Smooth muscle cell of the brain vasculature (primary cell): ENCODE data around the gene MTREX.

Experiments used
- DNase-seq: peaks from one replicate; pipeline ENCODE4 v3.0.0-alpha.2; 2012; ENCODE audit warnings: low read depth, low spot score

The MTREX gene

DNA sequence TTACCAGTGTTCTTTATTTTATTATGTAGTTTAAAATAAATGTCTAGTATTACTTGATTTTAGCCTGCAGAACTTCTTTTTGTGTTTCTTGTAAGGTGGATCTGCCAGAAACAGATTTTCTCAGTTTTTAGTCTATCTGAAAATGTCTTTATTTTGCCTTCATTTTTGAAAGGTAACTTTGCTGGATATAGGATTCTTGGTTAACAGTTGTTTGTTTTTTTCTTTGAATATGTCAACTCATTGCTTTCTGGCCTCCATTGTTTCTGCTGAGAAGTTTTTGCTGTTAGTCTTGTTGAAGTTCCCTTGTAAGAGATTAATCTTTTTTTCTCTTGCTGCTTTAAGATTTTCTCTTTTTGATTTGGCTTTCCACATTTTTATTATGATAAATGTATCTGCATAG lies 75.5 kb downstream of the MTREX start:
- no peak for DNase-seq

- DNase-seq = no peak
Measured at GRCh38 chr5:55384072-55384471, 76.3 kb downstream of the MTREX start.

- no peak for DNase-seq
Measured at GRCh38 chr5:55385227-55385626, 77.4 kb downstream of the MTREX start.

GRCh38 chr5:55385846-55386245 lies 78.1 kb downstream of the MTREX start:
- no peak for DNase-seq

GRCh38 chr5:55386356-55386755 lies 78.6 kb downstream of the MTREX start:
- no peak for DNase-seq

DNA sequence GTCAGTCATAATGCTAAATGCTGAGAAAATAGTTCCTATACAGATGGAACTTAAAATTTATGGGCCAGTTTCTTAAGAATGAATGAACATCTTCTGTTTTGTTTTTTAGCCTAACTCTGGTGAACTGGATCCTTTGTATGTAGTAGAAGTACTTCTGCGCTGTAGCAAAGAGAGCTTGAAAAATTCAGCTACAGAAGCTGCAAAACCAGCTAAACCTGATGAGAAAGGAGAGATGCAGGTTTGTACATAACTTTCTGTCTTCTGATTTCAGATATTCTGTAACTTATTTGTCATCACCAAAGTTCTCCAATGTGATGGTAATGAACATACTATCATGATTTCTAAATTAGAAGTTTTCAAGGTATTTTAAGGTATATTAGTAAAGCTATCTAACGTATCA lies 80.1 kb downstream of the MTREX start:
- no peak for DNase-seq

DNA sequence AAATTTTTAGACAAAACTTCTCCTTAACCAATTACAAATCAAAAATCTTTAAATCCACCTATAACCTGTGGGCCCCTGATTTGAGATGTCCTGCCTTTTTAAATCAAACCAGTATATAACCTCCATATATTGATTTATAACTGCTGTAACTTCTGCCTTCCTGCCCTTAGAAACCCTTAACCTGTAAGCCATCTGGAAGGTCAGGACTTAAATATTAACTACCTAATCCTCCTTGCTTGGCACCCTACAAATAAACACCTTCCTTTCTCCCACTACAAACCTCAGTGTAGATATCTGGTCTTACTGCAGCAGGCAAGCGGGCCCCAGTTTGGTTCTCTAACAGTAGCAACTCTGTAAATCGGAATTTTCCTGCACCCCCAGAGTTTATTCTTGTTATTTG lies 83.9 kb downstream of the MTREX start:
- DNase-seq = no peak

GRCh38 chr5:55392669-55393068 lies 84.9 kb downstream of the MTREX start:
- DNase-seq = no peak

GRCh38 chr5:55393501-55394175 lies 85.8 kb downstream of the MTREX start:
- no peak for DNase-seq

DNA sequence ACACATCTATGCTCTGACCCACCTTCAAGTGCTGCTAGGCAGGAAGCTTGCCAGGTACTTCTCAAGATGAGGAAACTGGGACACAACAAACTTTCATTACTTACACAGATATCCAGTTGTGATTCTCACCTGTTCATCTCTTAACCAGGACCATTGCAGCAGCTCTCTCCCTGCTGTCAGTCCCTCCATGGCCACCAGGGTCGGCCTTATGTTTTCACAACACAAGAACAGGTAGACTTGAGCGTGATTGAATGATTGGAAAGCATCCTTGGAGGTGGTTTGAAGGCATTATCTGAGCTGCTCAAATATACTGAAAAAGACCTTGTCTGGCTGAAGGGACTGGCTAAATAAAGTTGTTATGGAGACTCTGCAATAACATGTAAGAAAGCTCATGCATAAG lies 94.4 kb downstream of the MTREX start:
- DNase-seq = no peak

GRCh38 chr5:55406292-55406691 lies 98.5 kb downstream of the MTREX start:
- no peak for DNase-seq

DNA sequence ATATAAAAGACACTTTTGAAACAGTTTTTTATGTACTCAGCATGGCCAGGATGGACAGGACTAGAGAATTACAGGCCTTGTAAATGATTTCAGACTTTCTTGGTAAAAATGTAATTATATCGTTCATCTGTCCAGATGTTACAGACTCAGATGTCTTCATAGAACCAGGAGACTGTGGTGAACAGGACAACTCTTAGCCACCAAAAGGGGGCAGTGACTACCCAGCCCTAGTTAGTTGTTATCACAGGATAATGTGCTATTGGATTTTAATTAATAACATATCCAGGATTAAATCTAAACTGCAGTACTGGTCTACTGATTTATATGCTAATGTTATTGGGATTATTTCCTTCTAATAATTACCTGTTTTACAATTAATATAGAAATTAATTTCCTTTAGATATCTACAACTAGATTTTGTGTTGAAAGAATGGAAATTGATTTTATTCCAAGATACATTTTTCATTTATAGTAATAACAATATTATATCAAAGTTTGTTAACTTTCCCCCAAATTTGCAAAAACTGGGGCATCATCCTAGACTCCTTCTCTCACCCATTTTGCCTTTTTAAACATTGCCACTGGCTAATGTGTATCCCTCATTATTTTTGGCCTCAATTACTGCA lies 99.4 kb downstream of the MTREX start:
- peak; percentile 32 for DNase-seq

DNA sequence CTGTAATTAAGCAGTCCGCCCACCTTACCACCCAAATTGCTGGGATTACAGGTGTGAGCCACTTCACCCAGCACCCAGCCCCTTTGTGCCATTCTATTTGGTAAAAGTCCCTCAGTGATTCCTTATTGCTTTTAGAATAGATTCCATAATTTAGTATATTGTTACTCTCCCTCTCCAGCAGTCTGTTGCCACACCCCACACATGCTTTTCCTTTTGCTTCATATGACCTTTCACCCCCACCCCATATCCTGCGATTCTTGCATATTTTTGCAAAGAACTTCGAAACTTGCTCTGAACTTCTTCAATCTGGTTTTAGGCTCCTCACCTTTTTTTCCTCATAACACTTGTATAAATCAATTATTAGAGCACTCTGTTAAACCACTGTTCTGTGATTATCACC lies 100.2 kb downstream of the MTREX start:
- DNase-seq = no peak

DNA sequence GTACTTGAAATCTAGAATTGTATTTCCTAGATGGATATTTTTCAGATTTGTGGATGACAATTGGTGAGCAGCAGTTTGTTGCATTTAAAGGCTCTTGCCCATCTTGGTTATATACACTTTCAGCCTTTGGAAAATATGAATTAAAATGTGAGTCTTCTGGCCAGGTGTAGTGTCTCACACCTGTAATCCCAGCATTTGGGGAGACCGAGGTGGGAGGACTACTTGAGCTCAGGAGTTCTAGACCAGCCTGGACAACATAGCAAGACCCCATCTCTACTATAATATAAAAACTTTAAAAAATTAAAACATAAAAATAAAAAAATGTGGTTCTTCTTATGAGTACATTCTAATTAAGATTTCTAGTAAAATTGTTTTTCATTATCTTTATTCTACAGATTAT lies 102.0 kb downstream of the MTREX start:
- DNase-seq = no peak

DNA sequence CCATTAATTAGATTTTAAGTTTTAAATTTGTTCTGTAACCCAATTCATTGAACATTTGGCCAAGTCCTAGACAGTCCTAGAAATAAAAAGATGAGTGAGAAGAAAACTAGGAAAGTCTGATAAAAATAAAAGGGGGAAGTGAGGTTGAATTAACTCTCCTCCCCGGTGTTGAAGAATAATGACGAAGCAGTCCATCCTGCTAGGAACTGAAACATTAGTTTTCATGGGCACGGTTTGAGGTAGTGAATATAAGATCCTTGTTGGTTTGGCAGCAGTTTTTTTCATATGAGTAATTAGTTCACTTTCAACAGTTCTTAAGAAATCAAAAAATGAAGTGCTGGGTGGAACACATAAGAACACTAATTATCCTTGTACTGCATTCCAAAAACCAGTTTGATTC lies 103.1 kb downstream of the MTREX start:
- no peak for DNase-seq

DNA sequence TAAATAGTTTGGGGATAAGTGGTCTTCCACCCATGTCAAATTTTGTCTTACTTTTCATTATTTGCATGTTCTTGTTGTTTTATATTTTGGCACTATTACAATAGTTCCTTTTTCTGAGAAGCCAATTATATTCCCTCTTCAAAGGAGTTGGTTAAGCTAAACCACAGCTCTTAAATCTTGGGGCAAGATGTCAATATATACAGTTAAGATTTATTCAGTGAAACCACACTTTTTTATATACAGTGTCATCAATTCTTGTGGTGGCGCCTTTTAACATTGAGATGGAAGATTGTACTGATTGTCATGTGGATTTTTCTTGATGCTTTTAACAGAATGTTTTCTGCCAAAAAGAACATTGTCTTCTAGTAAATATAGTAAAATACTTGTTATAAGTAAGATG lies 104.1 kb downstream of the MTREX start:
- no peak for DNase-seq

DNA sequence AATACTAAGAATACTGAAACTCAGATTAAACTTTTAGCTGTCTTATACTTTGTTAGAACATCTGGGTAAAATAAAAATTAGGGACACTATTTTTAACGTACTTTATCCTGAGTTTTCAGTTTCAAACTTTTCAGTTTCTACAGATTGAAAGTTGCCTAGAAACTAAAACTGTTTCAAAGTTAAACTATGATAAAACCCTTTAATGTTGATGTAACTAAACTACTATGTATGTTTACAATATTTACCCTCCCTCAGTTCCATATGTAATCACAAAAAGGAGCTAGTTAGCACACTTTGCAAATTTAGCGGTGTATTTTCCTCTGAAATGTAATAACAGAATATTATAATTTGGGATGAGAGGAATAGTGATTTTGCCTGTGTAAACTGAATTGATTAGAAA lies 105.9 kb downstream of the MTREX start:
- DNase-seq = no peak

DNA sequence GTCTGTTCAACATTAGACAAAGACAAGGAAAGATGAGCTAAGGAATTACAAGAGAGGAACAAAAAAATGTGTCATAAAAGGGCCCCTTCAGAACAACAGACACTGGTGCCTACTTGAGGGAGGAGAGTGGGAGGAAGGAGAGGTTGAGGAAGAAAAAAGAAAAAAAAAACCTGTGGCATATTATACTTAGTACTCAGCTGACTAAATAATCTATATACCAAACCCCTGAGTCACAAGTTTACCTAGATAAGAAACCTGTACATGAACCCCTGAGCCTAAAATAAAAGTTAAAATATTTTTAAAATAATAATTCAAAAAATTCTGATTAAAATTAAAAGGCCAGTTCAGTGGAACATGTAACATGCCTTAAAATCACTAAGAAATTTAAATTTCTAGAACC lies 107.3 kb downstream of the MTREX start:
- no peak for DNase-seq

DNA sequence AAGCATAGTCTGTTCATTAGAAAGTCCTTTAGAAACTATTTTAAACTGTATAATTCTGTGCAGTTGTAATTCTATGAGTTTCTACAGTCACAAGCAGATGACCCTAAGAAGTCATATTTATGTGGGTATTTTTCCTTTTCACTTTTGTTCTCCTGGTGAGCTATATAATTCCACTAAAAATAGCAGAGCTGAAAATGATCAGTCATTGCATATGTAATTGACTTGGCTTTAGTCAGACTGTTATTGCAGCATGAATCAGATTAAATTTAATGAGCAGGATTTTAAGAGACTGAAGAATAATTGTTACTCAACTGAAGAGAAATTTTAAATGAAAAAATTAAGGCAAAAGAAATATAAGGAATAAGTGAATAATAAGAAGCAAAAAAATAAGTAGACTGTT lies 108.5 kb downstream of the MTREX start:
- DNase-seq = no peak

- DNase-seq = peak; percentile 35
Measured at GRCh38 chr5:55418994-55419968, 111.5 kb downstream of the MTREX start.

DNA sequence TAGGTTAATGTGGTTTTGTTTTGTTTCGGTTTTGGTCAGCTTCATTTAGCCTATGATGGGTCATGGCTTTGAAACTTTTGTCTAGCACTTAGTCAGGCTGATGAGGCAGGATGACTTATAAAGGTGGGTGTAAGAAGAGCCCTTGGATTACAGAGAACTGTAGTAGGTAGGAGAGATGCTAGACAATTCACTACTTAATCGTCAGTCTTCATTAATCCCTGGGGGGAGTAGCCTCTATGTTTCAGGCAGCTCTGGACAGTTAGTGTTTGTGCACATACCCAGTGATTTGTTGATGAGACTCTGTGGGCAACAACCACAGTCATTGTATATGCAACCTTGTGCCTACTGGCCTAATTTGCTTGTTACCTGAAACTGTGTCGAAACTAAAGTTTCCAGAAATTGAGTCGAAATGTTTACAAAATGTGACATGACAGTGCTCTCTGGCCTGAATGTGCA lies 113.3 kb downstream of the MTREX start:
- DNase-seq = no peak

DNA sequence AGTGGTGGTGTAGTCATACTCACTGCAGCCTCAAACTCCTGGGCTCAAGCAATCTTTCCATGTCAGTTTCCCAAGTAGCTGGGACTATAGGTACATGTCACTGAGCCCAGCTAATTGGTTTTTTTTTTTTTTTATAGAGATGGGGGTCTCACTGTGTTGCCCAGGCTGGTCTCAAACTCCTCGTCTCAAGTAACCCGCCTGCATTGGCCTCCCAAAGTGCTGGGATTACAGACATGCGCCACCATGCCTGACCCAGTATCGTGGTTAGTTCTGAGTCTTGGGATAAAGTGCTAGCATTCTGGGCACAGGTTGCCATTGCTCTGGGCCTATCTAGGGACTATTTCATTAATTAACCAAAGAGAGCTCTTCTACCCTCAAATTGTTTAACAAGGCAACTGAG lies 118.7 kb downstream of the MTREX start:
- no peak for DNase-seq

- no peak for DNase-seq
Measured at GRCh38 chr5:55427157-55427556, 119.4 kb downstream of the MTREX start.
